GM12864 (cell line): ENCODE results near the gene GRID1.

Experiments used
- DNase-seq: peaks from one replicate; pipeline ENCODE4 v3.0.0-alpha.2; 2011; ENCODE audit warnings: low read depth
- H3K4me3 ChIP-seq: 2 replicates; pipeline ENCODE4 v1.5.1; 2011; ENCODE audit warnings: mild to moderate bottlenecking, low read depth, low read length, control low read depth
- CTCF ChIP-seq: IDR thresholded peaks from 2 replicates; pipeline ENCODE4 v1.5.1; 2011; ENCODE audit warnings: low read depth, mild to moderate bottlenecking, moderate library complexity, low read length, control low read depth, inconsistent platforms; ENCODE audit errors: missing control alignments

GRID1 gene

DNA sequence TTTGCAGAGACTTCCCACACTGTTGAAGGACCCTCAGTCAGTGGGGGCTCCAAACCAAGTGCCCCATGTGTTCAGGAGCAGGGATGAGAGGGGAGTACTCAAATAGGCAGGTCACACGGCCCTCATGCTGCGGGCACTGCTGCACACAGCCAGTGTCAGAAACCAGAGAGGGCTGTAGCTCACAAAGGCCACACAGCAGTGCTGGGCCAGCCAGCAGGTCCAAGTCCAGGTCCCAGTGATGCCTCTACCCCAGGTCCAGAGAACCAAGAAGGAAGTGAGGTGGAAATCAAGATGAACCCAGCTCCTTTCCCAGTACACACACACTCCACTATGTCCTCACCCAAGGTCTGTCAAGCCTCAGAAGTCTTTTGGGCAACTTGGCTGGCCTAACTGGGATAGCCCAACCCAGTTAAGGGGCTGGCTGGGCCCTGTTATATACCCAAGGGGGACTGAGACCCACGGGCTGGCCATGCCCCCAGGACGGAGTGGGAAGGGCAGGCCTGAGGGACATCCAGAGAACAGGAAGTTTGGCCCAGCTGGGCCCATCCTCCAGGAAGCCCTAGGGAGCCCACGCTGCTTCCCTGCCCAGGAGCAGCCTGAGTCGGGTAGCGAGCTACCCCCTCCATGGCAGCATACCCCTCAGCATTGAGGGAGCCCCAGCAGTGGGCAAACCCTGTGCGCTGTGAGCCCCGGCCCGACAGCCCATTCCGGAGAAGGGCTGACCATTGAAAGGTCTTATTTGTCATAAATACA lies 24.3 kb downstream of the GRID1 start:
- TF ChIP-seq CTCF: no peak
- H3K4me3 ChIP-seq: no peak overlapping the region
- no peak for DNase-seq

DNA sequence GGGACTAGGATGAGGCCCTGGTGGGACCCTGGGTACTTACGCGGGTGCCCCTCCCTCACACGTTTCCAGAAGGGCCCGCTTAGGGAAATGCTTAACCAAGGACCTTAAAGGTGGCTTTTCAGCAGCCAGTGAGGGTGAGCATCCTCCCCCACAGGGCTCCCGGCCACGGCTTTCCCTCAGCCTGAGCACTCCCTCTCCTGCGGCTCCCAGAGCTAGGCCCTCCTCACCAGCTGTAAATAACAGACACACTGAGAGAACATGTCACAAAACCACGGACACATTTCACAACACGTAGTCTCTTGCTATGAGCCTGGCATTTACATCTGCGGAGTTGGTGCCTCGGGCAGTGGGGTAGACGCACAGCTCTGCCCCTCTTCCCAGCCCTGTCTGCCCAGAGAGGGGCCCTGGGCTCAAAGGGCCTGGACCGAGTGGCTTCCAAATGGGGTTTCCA lies 25.2 kb downstream of the GRID1 start:
- H3K4me3 ChIP-seq: no peak overlapping the region
- TF ChIP-seq CTCF: no peak
- DNase-seq: no peak

GRCh38 chr10:86340991-86341260 lies 25.7 kb downstream of the GRID1 start:
- DNase-seq: no peak
- H3K4me3 ChIP-seq: no peak overlapping the region
- no peak for TF ChIP-seq CTCF

- DNase-seq: no peak
- TF ChIP-seq CTCF: no peak
- H3K4me3 ChIP-seq: no peak overlapping the region
These were observed 26.2 kb downstream of the GRID1 start for GRCh38 chr10:86340176-86340990.

DNA sequence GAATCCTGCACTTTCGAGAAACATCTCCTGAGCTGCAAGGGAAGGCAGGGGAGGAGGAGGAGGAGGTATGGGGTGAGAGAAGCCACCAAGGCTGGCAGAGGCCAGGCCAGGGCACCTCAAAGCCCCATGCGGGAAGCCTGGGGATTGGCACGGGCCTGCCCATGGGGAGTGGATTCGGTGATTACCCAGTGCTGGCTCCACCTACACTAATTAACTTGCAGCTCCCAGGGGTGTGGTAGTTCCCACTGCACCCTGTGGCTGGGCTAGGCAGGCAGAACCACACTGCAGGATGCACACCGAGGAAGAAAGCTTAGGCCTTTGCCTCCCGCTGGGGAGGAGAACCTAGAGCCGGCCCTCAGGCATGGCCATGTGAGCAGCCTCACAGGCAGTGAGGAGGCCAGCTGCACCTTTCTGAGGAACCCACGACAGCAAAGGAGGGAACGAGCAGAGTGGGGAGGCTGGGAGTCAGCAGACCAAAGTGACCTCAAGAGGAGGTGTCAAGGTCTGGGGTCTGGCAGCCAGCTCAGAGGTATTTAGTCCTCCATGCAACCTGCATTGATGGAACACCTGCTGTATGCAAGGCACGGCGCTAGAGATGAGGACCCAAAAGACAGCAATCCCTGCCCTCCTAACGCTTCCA lies 27.2 kb downstream of the GRID1 start:
- TF ChIP-seq CTCF: no peak
- no peak overlapping the region for H3K4me3 ChIP-seq
- no peak for DNase-seq

DNA sequence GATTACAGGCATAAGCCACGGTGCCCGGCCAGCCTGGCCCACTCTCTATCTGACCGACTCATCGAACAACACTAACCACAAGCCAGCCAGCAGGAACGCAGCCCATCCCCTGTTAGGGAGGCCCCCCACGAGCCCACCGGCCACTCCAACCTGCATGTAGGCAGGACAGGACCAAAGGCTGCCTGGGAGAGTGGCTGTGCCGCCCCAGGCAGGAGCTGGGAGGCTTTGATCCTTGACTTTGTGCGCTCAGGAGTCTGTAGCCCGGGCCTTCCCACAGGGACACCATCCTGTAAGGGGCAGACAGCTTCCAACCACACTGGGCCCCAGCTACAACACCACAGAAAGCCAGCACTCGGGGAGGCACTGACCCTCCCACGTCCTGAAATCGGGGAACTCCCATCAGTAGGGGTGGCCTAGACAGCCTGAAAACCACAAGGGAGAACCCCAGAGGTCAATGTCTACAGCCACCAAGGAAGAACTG lies 29.4 kb downstream of the GRID1 start:
- no peak overlapping the region for H3K4me3 ChIP-seq
- no peak for TF ChIP-seq CTCF
- DNase-seq: no peak
